ENCODE data around the gene SEPTIN5.

SEPTIN5 gene

DNA sequence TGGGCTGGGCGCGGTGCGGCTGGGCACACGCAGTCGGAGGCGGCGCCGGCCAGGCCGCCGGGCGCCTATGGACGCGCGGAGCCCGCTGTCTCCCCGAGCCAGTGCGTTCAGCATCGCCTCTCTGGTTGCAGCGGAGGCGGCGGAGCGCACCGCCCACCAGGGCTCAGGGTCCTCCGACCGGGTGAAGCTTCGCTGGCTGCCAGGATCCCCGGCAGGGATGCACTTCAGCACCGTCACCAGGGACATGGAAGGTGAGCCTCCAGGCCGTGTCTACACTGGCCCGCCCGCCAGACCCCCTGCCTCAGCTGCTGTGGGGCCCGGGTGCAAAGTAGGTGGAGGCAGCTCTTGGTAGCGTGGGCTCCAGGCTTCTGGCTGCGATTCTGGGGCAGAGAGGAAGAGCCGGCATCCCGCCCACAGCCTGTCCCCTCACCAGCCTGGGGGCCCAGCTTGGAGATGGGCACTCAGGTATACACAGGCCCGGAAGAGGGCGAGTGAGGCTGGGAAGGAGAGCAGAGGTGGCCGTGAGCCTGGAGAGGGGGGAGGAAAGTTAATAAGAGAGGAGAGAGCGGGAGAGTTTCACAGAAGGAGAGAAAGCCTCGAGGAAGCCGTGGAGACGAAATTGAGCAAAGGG, 45.2 kb downstream of the SEPTIN5 start:
- in situ Hi-C loops (cut with MboI; ENCODE audit: low sequenced_read_pairs): no loop called here

GRCh38 chr22:19760058-19760950, 46.0 kb downstream of the SEPTIN5 start, which contains the start of gene TBX1:
Gene TBX1 (plus strand): TSS chr22:19760778. CDS start chr22:19760844, 66 bp downstream.
- in situ Hi-C loops (cut with MboI; ENCODE audit: low sequenced_read_pairs): no loop called here

GRCh38 chr22:19760951-19761724, 46.8 kb downstream of the SEPTIN5 start:
- in situ Hi-C loops (cut with MboI; ENCODE audit: low sequenced_read_pairs): no loop called here

- in situ Hi-C loops (cut with MboI; ENCODE audit: low sequenced_read_pairs): no loop called here
These were observed 47.6 kb downstream of the SEPTIN5 start for GRCh38 chr22:19761725-19762567.

DNA sequence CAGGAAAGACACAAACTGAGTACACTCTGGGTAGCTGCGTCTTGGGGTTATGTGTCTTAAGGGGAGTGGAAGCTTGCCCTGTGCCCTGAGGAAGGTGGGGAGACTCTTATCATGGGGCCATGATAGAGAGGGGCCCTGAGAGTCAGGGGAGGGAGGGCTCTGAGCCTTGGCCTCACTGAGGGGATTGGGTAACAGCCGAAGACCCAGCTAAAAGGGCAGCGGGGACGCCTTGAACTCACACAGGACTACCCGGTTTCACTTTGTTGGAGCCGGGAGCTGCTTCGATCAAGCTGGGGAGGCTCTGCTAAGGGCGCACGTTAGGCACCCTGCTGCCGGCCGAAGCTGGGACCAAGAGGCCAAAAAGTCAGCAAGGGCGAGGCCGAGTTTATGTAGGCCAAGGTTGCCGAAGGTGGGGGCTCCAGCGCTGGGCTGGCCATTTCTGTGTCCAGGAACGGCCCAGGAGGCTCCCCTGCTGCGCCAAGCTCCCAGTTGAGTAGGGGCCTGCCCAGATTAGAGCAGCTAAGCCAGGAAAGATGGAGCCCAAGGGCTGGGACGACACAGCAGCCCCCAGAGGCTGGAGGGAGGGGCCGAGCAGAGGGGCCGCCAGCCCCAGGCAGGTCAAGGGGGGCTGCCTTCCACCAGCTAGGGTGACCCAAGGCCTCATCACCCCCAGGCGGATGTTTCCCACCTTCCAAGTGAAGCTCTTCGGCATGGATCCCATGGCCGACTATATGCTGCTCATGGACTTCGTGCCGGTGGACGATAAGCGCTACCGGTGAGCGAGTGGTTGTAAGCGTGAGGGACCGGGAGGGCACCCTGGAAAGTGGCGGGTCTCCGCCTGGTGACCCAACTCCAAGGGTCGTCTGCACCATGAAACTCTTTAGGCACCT, 48.5 kb downstream of the SEPTIN5 start:
- in situ Hi-C loops (cut with MboI; ENCODE audit: low sequenced_read_pairs): no loop called here

DNA sequence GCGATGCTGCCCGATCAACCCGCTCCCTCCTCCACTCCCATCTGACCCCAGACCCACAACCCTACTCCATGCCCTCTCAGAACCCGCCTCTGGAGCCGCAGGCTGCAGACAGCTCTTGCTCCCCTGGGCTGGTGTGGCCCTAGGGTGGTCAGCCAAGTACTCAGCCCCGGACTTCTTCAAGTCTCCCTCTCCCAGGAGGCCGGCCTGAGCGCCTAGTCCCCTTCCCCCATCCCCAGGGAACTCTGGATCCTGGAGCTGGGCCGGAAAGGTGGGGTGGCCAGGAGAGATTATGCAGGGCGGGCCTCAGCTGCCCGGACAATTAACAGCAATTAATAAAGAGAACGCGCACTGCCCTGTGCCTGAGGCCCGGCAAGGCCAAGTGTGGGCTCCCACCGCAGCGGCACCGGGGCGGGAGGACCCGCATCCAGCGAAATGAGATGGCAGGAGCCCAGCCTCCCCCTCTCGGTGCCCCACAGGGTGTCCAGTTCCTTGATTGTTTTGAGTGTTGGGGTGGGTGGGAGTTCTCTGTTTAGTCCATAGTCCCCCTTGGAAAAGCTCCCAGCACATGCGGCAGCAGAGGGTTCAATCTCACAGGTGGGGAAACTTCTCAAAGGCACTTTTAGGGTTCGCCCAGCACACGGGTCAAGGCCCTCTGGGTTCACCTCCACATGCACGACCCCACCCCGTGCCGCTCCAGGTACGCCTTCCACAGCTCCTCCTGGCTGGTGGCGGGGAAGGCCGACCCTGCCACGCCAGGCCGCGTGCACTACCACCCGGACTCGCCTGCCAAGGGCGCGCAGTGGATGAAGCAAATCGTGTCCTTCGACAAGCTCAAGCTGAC, 49.4 kb downstream of the SEPTIN5 start:
- in situ Hi-C loops (cut with MboI; ENCODE audit: low sequenced_read_pairs): no loop called here

DNA sequence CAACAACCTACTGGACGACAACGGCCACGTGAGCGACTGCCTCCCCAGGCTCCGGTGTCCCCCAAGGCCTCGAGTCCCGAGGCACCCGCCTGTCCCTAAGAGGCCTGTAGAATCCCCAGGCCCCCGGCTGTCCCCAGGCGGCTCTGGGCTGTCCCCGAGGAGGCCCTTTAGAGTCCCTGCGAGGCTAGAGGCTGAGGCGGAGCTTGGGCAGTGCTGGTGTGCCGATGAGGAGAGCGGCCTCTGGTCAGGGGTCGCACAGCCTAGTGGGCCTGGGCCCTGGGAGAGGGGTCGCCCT, 49.9 kb downstream of the SEPTIN5 start:
- in situ Hi-C loops (cut with MboI; ENCODE audit: low sequenced_read_pairs): no loop called here

- in situ Hi-C loops (cut with MboI; ENCODE audit: low sequenced_read_pairs): no loop called here
These were observed 50.6 kb downstream of the SEPTIN5 start for GRCh38 chr22:19764636-19765476.

- in situ Hi-C loops (cut with MboI; ENCODE audit: low sequenced_read_pairs): no loop called here
These were observed 51.4 kb downstream of the SEPTIN5 start for GRCh38 chr22:19765477-19766239.

DNA sequence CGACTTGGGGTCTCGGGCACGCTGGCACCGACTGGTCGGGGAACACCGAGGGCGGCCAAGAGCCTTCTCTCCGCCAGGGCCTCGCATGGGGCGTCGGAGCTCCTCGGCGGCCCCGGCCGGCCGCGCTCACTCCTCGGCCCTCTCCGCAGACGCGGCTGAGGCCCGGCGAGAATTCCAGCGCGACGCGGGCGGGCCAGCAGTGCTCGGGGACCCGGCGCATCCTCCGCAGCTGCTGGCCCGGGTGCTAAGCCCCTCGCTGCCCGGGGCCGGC, 51.9 kb downstream of the SEPTIN5 start:
- in situ Hi-C loops (cut with MboI; ENCODE audit: low sequenced_read_pairs): no loop called here

DNA sequence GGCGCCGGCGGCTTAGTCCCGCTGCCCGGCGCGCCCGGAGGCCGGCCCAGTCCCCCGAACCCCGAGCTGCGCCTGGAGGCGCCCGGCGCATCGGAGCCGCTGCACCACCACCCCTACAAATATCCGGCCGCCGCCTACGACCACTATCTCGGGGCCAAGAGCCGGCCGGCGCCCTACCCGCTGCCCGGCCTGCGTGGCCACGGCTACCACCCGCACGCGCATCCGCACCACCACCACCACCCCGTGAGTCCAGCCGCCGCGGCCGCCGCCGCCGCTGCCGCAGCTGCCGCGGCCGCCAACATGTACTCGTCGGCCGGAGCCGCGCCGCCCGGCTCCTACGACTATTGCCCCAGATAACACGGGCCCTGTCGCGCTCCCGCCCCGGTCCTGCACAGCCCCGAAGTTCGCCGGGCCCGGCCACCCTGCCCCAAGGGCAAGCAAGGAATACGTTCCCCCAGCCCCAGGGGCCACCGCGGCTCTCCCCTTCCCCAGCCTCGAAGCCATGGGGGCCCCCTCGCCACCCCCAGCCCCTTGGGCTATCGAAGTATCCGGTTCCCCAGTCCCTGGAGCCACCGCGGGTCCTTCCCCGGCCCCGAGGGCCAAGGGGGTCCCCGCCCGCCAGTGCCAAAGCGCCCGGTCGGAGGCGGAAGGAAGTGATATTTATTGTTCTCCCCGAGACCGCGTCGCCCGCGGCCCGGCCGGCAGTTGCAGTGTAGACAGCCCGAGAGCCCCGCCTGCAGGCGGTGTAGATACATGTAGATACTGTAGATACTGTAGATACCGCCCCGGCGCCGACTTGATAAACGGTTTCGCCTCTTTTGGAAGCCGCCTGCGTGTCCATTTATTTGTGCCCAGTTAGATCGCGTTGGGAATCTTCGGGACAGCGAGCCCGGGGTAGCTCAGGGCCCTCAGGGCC, 52.5 kb downstream of the SEPTIN5 start:
- in situ Hi-C loops (cut with MboI; ENCODE audit: low sequenced_read_pairs): no loop called here

DNA sequence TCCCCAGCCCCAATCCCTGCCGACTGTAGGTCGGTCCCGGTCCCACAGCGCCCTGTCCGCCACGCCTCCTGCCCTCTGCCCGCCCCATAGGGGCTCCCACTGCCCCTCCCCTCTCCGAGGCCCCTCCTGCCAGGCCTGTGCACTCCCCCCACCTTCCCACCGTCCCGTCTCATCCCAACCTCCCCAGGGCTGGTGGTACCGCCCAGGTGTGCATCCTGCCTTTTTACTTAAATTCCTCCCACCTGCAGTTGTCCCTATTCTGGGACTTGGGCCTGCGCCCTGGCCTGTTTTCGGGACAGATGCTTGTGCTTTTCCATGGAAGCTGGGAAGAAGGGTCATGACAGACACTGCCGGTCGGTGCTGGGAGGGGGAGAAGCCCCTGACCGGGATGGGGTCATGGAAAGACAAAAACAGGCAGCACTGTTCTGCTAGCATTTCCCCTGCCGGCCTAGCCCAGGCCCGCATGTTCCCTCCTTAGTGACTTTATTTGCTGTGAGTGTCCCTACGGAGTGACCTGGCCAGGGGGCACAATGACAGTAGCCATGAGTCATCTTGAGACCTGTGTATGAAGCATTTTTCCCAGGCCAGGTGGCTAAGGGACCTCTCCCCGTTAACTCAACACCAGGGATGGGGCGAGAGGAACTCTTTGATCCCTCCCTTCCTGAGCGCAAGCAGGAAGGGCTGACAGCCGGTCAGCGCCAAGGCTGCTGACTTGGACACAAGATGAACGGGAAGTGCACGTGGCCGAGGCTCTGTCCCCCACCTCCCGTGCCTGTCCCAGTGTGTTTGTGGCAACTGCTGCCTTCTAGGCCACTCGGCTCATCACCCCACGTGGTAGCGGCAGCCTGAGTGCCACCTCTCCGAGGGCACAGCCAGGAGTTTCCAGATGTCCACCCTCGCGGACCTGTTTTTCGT, 53.4 kb downstream of the SEPTIN5 start:
- in situ Hi-C loops (cut with MboI; ENCODE audit: low sequenced_read_pairs): no loop called here

DNA sequence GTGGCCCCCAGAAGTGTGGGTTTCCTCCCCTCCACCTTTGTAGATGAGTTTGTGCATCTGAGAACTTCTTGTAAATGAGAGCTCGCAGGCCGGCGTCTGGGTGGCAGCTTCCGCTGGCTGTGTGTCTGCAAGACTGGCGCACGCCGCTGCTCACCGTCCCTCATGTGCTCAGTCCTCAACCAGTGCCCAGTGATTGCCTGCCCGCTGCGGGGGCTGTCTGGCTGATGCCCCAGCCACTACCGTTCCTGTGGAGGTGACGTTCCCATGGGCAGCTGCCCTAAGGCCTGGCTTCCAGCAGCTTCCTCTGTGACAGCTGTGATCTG, 55.1 kb downstream of the SEPTIN5 start:
- in situ Hi-C loops (cut with MboI; ENCODE audit: low sequenced_read_pairs): no loop called here

DNA sequence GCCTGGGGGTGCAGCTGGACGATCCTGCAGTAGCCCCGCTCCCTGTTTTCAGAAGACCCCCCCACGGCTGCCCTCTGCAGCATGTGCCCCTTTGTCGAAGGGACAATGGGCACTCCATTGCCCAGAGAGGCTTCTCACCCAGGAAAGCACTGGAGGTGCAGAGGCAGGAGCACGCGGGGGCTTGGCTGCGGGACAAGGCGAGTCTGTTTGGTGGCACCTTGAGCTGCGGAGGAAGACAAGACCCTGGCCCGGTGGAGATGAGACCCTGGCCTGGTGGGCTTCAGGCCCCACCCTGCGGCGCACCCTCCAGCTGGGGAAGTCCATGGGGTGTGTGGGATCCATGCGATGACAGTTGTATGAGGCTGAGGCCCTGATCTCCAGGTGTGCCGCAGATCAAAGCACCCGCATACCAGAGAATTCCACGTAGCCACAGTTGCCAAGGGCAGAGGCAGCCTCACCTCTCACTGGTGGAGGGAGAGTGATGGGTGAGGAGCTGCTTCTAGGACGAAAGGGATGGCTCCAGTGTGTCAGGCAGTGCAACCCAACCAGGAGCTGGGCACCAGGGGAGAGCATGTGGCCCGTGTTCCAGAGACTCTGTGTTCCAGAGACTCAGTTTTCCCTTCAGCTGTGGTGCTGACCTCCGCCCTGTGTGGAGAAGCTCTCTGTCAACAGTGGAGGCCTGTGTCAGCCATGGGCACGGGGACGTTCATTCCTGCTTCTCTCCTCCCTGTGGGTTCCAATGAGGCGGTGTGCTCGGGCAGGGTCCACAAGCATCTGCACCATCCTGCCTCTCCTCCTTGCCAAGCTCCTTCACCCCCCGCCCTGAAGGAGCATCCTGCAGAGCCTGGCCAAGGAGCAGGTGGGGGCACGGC, 56.3 kb downstream of the SEPTIN5 start:
- in situ Hi-C loops (cut with MboI; ENCODE audit: low sequenced_read_pairs): no loop called here

- in situ Hi-C loops (cut with MboI; ENCODE audit: low sequenced_read_pairs): no loop called here
These were observed 58.0 kb downstream of the SEPTIN5 start for GRCh38 chr22:19772422-19772672.

Measured in hTERT RPE-1 (cell line).